ENCODE measurements around the gene UBTF. TPM values are rescaled to one million over a fixed set of nuclear protein-coding genes. Genes with fewer than 3 reads are reported as not detected.

The UBTF gene
- total RNA-seq, 3 donors from 2014 or later: 147 to 158 (median 154) TPM

DNA sequence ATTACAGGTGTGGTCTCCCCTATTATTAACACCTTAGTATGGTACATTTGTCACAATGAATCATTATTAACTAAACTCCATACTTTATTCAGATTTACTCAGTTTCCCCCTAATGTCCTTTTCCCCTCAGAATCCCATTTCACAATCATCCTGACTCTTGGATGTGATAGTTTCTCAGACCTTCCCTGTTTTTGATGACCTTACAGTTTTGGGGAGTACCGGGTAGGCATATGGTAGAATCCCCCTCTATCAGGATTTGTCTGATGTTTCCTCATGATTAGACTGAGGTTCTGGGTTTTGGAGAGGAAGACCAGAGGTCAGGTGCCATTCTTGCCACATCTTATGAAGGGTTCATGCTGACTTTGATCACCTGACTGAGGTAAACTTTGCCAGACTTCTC is 55.0 kb downstream of the UBTF start:
- Mint-ChIP-seq H3K4me3 (no peak overlapping the region), H3K9me3 (no peaks in the 10 kb centered on the region), H3K27me3 (ENCODE audit: low read depth) (no peaks in the 10 kb centered on the region), H3K36me3 (ENCODE audit: insufficient read depth) (no peaks in the 10 kb centered on the region), H3K4me1 (ENCODE audit: low read depth) (peaks cover 10% of the 10 kb centered on the region)
- ATAC-seq (no peak), DNase-seq (no peak)

DNA sequence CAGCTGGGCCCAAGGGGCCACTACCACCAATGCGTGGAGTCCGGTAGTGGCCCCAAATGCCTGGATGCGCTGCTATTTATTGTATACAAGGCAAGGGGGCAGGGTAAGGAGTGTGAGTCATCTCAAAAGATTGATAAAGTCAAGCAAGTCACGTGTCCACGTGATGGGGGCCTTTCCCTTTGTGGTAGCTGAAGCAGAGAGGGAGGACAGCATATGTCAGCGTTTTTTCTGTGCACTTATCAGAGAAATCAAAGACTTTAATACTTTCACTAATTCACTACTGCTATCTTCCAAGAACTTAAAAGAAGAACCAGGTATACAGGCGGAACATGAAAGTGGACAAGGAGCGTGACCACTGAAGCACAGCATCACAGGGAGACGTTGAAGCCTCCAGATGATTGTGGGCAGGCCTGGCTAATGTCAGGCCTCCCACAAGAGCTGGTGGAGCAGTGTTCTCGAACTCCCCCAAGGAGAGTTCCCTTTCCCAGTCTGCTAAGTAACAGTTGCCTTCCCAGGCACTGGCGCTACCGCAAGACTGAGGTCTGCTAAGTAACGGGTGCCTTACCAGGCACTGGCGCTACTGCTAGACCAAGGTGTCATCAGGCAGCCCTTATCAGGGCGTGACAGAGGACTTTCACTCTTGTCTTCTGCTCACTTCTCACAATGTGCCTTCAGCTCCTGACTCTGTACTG is 59.8 kb downstream of the UBTF start:
- H3K36me3 Mint-ChIP-seq (ENCODE audit: insufficient read depth): no peaks in the 10 kb centered on the region
- no peaks in the 10 kb centered on the region for H3K27me3 Mint-ChIP-seq (ENCODE audit: low read depth)
- peak; percentile 40 to 54 for ATAC-seq
- no peaks in the 10 kb centered on the region for H3K9me3 Mint-ChIP-seq
- H3K4me1 Mint-ChIP-seq (ENCODE audit: low read depth): peaks cover 4% of the 10 kb centered on the region
- no peak overlapping the region for H3K4me3 Mint-ChIP-seq
- DNase-seq: no peak

DNA sequence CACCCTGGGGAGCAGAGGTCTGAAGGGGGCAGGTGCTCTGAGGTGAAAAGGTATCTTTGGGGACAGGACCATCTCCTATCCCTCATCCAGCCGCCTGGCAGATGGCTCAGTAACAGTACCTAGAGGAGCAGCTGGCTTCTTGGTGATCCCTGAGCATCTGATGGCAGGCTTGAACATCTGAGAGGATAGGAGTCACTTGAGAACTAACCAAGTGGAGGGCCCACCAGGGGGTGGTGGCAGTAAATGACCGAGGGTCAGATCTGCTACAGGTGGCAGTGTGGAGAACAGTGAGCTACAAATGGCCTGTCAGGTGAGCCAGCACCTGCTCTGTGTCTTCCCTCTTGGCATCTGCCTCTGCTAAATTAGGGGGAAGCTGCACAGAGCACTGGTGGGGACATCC is 64.0 kb downstream of the UBTF start:
- Mint-ChIP-seq H3K4me1 (ENCODE audit: low read depth) (peaks cover 4% of the 10 kb centered on the region), H3K9me3 (no peaks in the 10 kb centered on the region), H3K27me3 (ENCODE audit: low read depth) (no peaks in the 10 kb centered on the region), H3K4me3 (no peak overlapping the region), H3K36me3 (ENCODE audit: insufficient read depth) (no peaks in the 10 kb centered on the region)
- no peak for ATAC-seq
- no peak for DNase-seq

Other genes with a start within 250 kb of the UBTF start
- gene NAGS, start 215.1 kb downstream of the UBTF start, total RNA-seq: under 1 TPM; 0.25 to 0.52 (median 0.45) TPM
- 10 to 100 TPM; 20.2 to 23.1 (median 22.5) TPM for gene TMEM101, start 204.7 kb downstream of the UBTF start, total RNA-seq
- gene LSM12, start 153.0 kb downstream of the UBTF start, total RNA-seq: 10 to 100 TPM; 77.6 to 88.2 (median 85.9) TPM
- 10 to 100 TPM; 24.7 to 28.4 (median 24.9) TPM for gene G6PC3, start 148.9 kb downstream of the UBTF start, total RNA-seq
- 10 to 100 TPM; 14.6 to 19.7 (median 16.2) TPM for gene HDAC5, start 96.0 kb downstream of the UBTF start, total RNA-seq
- 1 to 10 TPM; 6.4 to 9.4 (median 7.9) TPM for gene HROB, start 77.7 kb downstream of the UBTF start, total RNA-seq
- gene ASB16, start 49.0 kb downstream of the UBTF start, total RNA-seq: under 1 TPM in 2 of 3 donors, not detected in 1; 0.08 to 0.11 TPM
- gene TMUB2, start 32.7 kb downstream of the UBTF start, total RNA-seq: 10 to 100 TPM; 15.2 to 19.6 (median 17.9) TPM
- 100 to 1,000 TPM; 101 to 111 (median 110) TPM for gene ATXN7L3, start 19.8 kb downstream of the UBTF start, total RNA-seq
- gene SLC4A1, start 48.5 kb upstream of the UBTF start, total RNA-seq: not detected
- gene RUNDC3A, start 88.9 kb upstream of the UBTF start, total RNA-seq: under 1 TPM in 2 of 3 donors, not detected in 1; 0.18 to 0.26 TPM
- gene SLC25A39, start 105.1 kb upstream of the UBTF start, total RNA-seq: 100 to 1,000 TPM; 211 to 248 (median 211) TPM
- 10 to 100 TPM; 32.0 to 39.5 (median 36.5) TPM for gene GRN, start 125.6 kb upstream of the UBTF start, total RNA-seq
- under 1 TPM; 0.24 to 0.33 (median 0.27) TPM for gene FAM171A2, start 144.2 kb upstream of the UBTF start, total RNA-seq
- 1 to 10 TPM in 2 of 3 donors, under 1 TPM in 1; 0.90 to 1.8 (median 1.1) TPM for gene ITGA2B, start 170.0 kb upstream of the UBTF start, total RNA-seq

All from activated T-cell treated with anti-CD3 and anti-CD28 coated beads, Interleukin-2, amount 50 U/mL, for 4 hours (primary cell).